ENCODE measurements around the gene PDE3B.
"Not testable (repeated sequence)": the region's sequence is repeated elsewhere in the genome, so short reads cannot be mapped to it uniquely, and the experiment has no call there.

The PDE3B gene

DNA sequence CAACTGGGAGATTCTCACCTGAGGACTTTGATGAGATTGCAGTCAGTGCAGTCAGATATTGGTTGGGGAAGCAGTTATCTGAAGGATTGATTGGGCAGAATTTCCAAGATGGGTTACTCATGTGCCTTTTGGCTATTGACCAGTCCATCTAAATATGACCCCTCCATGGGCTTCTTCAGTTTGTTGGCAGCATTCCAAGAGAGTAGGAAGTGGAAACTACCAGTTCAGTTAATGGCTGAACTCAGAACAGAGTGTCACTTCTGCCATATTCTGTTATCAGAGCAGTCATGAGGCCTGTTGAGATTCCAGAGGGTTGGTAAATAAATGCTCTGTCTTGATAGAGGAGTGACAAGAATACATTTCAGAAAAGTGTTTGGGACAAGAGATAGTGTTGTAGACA, 177.4 kb downstream of the PDE3B start:
- DNase-seq: no peak

DNA sequence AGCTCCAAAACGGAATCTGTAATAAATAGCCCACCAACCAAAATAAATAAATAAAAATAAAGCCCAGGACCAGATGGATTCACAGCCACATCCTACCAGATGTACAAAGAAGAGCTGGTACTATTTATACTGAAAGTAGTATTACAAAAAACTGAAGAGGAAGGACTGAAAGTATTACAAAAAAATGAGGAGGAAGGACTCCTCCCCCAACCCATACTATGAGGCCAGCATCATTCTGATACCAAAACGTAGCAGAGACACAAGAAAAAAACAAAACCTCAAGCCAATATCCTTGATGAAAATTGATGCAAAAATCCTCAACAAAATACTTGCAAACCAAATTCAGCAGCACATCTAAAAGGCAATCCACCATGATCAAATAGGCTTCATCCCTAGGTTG, 183.0 kb downstream of the PDE3B start:
- DNase-seq: no peak

DNA sequence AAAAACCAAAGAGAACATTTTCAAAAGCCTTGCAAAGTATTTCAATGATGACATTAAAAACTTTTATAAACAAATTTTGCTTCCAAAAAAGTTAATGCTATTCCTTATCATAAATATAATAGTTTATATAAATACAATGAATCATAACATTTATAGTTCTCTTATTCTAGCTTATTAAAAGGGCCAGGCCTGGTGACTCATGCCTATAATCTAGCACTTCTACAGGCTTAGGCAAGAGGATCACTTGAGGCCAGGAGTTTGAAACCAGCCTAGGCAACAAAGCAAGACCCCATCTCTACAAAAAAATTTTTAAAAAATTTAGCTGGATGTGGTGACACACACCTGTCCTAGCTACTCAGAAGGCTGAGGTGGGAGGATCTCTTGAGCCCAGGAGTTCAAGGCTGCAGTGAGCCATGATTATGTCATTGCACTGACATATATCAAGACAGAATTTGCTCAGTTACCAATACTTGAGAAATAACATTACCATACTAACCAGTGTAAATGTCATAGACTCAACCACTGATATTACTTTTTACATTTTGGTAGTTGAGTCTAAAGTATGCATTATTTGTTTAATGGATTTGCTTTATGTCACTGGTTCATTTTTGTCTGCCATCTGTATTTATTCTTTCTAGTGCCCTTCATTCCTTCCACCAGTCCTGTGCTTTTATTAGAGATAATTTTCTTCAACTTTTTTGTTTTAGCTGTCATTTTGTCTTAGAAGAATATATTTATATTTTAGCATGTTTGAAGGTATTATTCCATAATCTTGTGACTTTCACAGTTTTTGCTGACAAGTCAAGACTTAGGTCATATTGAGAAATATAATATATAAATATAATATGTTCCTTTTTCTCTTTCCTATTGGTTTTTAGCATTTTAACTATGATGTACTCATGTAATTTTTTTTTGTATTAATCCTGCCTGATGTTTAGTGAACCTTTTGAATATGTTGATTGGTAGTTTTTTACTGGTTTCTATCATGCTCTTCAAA, 192.2 kb downstream of the PDE3B start:
- DNase-seq: no peak

DNA sequence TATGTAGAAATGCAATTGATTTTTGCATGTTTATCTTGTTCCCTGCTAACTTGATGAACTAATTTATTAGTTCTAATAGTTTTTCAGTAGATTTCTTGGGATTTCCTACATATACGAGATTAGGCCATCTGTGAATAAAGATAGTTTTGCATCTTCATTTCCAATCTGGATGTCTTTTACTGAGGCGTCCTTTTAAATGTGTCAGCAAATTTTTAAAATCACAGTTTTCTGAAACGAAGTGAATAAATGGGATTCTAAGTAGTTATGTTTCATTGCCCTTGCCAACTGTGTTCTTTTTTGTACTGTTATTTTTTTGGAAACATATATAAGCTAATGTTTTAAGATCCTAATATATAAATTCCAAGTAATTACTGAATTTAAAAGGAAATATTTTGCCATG, 198.4 kb downstream of the PDE3B start:
- DNase-seq: no peak

DNA sequence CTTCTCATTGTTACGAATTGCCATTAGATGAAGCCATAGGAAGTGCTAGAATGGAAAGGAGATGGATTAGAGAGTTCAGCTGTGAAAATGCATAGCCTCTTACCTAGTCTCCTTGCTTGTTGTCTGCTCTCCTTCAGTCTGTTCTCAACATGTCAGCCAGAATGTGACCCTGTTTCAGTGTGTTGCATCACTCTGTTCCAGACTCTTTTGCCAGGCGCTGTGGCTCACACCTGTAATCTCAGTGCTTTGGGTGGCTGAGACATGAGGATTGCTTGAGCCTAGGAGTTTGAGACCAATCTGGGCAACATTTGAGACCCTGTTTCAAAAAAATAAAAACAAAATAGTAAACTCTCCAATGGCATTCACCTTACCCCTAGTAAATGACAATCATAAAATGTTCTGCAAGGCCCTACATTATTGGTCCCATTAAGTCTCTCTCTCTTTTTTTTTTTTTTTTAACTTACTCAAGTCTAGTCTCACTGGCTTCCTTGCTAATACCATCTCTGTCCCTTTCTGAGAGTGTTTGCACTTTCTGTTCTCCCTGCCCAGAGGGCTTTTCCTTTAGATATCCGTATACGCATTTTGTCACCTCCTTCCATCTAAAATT, 209.1 kb downstream of the PDE3B start:
- no peak for DNase-seq

DNA sequence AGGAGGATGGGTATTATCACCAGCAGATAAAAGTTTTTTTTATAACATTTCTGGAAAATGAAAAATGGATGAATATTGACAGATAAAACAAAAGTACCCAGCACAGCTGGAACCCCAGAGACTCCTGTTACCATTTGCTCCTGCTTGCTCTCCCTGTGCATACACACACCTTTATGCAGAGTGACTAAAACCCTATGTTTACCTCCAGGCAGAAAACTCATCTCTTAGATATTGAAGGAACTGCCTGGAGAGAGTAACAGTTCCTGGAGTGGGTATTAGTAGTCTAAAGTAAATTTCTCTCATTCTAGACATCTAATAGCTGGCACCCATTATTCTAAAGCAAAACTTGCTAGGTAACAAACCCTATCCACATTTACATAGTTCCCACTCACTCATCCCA, 210.5 kb downstream of the PDE3B start:
- DNase-seq: no peak

DNA sequence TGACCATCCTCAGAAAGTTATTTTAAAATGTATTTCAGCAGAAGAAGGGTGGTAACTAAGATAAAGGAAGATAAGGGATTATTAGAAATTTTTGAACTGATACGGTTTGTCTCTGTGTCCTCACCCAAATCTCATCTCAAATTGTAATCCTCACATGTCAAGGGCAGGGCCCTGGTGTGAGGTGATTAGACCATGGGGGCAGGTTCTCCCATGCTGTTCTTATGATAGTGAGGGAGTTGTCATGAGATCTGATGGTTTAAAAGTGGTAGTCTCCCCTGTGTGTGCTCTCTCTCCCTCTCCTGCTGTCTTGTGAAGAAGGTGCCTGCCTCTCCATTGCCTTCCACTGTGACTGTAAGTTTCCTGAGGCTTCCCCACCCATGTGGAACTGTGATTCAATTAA, 212.3 kb downstream of the PDE3B start:
- no peak for DNase-seq

DNA sequence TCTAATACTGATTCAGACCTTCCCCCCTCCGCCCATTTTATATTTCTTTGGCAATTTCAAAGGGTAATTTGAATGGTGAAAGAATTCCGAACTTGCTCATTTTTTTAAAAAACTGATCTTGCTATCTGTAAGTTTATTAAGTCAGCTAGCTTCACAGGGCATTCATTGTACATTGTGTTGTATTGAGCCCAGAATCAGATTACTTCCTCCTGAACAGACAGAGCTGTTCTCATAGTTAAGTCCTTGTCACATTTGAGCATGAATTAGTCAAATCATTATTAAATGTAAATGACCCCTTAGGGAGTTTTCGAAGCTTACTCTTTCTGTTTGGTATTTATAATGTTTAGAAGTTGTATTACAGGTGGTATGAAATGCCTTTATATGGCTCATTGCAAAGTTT, 214.0 kb downstream of the PDE3B start:
- no peak for DNase-seq

DNA sequence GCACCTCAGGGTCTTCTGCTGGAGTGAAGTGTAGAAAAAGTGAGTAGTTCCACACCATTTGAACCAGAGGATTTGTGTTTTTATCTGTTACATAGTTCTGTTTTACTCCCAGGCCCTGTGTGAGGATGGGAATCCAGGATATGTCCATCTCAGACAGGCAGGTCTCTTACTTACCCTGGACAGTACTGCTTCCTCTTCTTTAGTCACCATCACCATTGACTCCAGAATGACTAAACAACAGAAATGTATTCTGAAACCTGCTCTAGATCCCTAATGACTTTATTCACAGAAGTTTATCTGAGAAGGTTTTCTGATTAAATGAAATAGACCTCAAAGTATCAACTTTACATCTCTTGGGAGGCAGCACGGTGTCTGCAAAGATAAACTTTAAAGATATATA, 214.8 kb downstream of the PDE3B start:
- no peak for DNase-seq

DNA sequence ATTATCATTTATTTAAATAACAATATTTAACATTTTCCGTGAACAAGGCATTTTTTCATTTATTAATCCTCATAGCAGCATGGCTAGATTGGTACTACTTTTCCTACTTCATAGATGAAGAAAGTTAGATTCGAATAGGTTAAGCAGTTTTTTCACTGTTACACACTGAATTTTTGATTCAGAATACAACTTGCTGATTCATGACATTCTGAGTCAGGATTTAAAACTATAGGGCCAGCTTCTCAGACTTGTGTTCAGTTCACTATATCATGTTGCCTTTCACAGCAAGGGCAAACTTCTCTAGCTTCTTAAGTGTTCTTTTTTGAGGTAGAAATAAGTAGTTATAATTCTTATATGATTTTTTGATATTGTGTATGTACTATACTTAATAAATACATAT, 216.9 kb downstream of the PDE3B start:
- no peak for DNase-seq

DNA sequence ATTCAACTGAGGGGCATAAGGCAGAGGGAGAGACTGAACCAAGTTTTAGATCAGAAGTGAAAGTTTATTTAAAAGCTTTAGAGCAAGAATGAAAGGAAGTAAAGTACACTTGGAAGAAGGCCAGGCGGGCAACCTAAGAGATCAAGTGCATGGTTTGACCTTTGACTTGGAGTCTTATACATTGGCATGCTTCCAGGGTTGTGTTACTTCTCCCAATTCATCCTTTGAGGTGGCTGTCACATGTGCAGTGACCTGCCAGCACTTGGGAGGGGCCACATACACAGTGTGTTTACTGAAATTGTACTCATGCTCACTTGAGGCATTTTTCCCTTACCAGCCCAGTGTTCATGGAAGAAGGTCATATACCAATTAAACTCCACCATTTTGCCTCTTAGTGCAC, 218.1 kb downstream of the PDE3B start:
- no peak for DNase-seq

DNA sequence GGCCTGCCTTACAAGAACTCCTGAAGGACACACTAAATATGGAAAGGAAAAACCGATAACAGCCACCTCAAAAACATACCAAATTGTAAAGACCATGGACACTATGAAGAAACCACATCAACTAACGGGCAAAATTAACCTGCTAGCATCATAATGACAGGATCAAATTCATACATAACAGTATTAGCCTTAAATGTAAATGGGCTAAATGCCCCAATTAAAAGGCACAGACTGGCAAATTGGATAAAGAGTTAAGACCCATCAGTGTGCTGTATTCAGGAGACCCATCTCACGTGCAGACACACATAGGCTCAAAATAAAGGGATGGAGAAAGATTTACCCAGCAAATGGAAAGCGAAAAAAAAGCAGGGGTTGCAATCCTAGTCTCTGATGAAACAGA, 220.2 kb downstream of the PDE3B start:
- not testable (repeated sequence) for DNase-seq

DNA sequence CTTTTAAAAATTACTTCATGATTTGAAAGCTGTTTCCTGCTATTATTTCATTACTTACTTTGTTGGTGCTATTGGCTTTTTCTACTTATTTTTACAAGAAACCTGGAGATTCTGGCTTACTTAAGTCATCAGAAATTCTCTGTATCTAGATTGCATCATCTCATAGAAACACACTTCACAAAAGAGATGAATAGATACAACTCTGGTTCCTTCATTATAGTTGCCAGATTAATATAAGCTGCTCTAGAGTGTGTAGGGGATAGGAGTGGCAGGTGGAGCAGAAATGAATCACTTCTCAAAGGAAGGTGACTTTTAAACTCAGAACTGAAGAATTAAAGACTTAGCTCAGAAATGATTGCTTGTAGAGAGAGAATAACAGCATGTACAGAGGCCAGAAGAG, 228.4 kb downstream of the PDE3B start:
- no peak for DNase-seq

DNA sequence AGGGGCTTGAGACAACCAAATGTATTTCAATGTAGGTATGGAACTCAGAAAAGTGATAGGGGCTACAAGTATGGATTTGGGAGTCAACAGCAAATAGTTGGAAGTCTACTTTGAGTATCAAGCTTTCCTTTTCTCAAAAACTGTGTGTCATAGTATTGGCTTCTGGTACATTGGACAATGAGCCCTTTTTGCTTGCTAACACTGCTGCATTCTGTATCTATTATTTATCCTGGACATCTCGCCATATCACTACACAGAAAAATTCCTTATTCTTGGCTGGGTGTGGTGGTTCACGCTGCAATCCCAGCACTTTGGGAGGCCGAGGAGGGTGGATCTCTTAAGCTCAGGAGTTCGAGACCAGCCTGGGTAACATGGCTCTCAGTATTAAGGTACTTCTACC, 230.0 kb downstream of the PDE3B start:
- no peak for DNase-seq

DNA sequence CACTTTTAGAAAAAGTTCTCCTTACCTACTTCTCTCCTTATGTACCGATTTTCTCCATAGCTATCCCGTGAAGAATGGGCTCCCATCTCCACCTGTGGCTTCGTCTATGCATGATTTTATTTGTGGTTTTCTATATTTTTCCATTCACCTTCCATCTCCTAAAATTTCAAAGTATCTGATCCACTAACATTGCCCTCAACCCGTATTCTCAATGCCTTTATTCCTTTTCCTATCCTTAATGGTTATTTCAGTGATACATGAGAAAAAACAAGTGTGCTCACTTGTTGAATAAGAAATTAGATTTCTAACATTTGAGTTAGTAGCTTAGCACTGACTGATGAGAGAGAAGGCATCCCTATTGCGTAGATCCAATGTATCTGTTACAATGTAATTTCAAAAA, 231.6 kb downstream of the PDE3B start:
- DNase-seq: no peak

DNA sequence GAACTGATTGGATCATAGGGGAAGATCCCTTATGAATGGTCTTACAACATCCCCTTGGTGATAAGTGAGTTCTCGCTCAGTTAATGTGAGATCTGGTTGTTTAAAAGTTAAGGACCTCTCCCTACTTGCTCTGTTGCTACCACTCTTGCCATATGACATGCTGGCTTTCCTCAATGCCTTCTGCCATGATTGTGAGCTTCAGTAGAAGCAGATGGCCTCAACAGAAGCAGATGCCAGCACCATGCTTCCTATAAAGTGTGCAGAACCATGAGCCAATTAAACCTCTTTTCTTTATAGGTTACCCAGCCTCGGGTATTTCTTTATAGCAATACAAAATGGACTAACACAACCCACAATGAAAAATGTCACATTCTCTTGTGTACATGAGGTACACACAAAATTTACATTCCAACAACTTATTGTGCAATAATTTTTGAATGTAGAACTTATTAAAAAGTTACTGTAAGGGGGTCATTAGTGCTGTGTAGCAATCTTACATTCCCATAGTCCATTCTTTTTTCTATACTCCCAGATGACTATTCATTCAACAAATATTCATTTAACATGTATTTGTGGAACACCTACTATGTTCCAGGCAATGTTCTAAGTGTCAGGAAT, 238.1 kb downstream of the PDE3B start:
- no peak for DNase-seq

DNA sequence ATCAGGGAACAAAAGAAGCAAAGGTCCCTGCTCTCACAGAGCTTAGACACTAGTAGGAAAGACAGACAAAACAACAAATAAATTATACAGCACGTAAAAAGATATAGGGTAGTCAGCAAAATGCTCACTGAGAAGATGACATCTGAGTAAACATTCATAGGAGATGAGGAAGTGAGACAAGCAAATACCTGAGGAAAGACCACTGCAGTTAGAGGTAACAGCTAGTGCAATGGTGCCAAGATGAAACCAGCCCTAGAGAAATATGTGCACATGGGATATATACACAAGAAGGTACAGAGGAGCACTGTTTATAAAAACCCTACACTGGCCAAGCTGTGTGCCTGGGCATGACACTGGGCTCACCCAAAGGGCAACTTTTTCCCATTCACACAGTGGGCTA, 238.6 kb downstream of the PDE3B start:
- no peak for DNase-seq

DNA sequence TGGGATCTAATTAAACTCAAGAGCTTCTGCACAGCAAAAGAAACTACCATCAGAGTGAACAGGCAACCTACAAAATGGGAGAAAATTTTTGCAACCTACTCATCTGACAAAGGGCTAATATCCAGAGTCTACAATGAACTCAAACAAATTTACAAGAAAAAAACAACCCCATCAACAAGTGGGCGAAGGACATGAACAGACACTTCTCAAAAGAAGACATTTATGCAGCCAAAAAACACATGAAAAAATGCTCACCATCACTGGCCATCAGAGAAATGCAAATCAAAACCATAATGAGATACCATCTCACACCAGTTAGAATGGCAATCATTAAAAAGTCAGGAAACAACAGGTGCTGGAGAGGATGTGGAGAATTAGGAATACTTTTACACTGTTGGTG, 240.1 kb downstream of the PDE3B start:
- DNase-seq: not testable (repeated sequence)

DNA sequence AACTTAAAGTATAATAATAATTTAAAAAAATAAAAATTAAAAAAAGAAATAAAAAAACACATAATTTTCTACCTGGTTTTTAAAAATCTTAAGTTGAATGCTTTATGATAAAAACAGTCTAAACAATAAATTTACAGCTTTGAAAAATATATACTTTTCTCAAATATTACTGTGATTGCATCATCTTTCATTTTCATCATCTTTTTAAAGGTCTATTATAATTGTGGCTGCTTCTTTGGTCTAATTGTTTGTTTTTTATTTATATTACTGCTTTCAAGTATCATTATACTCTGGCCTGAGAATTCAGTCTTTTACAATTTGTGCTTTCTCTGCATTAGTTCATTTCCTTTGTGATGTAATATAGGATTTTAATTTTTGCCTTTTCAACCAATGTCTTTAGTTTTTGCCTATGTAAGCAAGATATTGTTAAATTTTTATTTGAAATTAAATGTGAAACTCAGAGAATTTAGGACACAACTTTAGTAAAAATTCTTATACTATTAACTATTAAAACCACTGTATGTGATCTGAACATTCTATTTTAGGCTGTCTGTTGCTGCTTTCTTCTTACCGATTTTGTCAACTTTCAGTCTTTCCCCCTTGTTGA, 241.2 kb downstream of the PDE3B start:
- DNase-seq: no peak

DNA sequence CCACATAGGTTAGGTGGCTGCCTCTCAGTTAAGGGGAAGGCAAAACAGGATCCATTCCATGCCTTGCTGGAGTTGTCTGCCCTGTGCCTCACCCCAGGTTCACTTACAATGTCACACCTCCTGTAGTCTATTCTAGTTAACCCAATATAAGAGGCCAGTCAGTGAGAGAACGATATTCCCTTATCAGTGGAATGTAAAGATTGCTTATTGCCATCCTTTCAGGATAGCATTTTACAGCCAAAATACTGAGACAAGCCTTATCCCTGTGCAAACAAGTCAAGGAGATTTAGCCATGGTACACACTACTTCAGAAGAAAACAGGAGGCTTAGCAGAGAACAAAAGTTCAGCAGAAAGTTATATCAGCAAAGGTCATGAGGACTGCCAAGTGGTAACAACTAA, 242.9 kb downstream of the PDE3B start:
- DNase-seq: no peak

DNA sequence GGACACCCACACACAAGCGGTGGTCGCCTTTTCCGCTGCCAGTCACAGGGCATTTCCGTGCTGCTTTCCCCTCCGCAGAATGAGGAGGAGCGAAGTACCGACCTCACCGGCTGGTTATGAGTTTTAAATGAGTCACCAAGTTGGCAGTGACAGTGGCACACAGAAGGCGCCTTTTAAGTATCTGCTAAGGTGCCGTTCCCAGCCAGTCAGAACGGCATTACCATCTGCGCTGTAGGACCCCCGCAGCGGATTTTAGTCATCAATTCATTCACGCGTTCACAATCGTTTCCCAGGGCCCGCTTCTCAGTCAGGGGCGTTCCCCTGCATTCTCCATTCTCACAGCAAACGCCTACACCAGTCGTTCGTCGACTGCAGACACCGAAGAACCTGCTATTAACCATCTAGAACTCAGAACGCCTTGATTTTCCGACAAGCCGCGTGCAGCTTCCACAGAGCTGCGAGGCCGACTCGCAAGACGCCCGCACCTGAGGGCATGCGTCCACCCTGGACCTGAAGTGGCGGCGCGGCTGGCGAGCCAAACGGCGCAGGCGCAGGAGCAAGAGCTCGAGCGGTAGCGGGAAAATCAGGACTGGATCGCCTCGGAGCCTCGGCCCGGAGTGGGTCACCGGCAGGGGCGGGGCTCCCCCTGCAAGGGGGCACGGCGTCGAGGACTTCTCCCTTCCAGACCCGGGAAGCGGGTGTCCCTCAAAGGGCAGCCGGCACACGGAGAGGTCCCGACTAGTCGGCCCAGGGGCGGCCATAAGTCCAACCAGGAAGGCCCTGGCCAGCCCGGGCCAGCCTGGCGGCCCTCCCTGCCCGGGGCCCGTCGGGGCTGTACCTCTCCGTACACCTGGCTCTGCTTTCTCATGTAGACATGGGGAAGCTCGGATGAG, 247.8 kb downstream of the PDE3B start:
- DNase-seq: peak; percentile 83

DNA sequence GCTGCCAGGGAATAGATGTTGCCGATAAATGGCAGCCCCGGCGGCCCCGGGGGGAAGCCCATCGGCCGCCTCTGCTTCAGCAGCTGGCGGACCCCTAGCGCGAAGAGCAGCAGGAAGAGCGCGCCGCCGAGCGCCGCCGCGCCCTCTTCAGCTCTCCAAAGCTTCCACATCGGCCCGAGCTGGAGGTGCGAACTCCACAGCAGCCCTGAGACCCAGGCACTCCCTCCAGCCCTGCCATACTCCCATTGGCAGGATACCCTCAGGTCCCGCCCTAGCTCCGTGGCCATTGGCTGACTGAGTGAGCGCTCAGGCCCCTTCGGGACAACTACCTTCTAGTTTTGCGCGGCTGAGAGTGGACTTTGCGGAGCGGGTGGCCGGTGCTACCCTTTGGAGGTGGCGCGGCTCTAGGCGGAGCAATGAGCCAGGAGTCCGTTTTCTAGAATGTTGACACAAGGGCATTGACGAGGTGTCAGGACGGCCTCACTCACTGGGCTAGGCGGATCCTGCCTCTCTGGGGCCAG, 248.5 kb downstream of the PDE3B start, which contains the start of gene CYP2R1:
TSS of gene CYP2R1 (minus strand) at position 196 of the 521 bp plus-strand sequence. CDS start at position 170, 26 bp downstream.
- peak; percentile 87 for DNase-seq

All from activated effector memory CD4-positive, alpha-beta T cell treated with Interleukin-2 at 50 U/mL for 16 hours (primary cell).